ENCODE measurements around the gene CD81. TPM values are rescaled to one million over a fixed set of nuclear protein-coding genes. Genes with fewer than 3 reads are reported as not detected.

Gene CD81
- total RNA-seq, 2 experiments from 2014 or later, result 118 to 145 TPM

- intact Hi-C loops (cut with DNase I, micrococcal nuclease), result no loop called here
- no peak overlapping the region for H3K27ac Mint-ChIP-seq
Measured at GRCh38 chr11:2367266-2368160, 9.6 kb upstream of the CD81 start.

GRCh38 chr11:2368178-2368850 lies 8.8 kb upstream of the CD81 start:
- Mint-ChIP-seq H3K36me3 (ENCODE audit: low read depth) (no peaks in the 10 kb centered on the region), H3K9me3 (ENCODE audit: low read depth) (no peaks in the 10 kb centered on the region), H3K4me1 (no peaks in the 10 kb centered on the region), H3K4me3 (no peak overlapping the region), H3K27me3 (no peaks in the 10 kb centered on the region), H3K27ac (no peak overlapping the region)
- no peak for ATAC-seq
- ChIA-PET CTCF (interaction anchor here (1.6 kb wide), 1 partner anchor 53 kb away, joined by 3 read pairs; no protein-coding TSS in a partner anchor), POLR2A (no interaction called here)
- DNase-seq, result no peak
- intact Hi-C loops (cut with DNase I, micrococcal nuclease), result no loop called here

More at GRCh38 chr11:2367266-2368160, 9.6 kb upstream of the CD81 start:
- Mint-ChIP-seq H3K4me3 (no peak overlapping the region), H3K9me3 (ENCODE audit: low read depth) (no peaks in the 10 kb centered on the region), H3K4me1 (no peaks in the 10 kb centered on the region), H3K36me3 (ENCODE audit: low read depth) (no peaks in the 10 kb centered on the region), H3K27me3 (no peaks in the 10 kb centered on the region)
- POLR2A ChIA-PET, result no interaction called here
- CTCF ChIA-PET, result interaction anchor here (1.4 to 1.6 kb wide), 2 partner anchors 54 to 62 kb away, joined by 3 to 7 read pairs; no protein-coding TSS in a partner anchor
- no peak for ATAC-seq
- DNase-seq, result no peak

GRCh38 chr11:2368851-2369180 lies 8.3 kb upstream of the CD81 start:
- no peak for ATAC-seq
- no peak for DNase-seq
- Mint-ChIP-seq H3K27ac (no peak overlapping the region), H3K4me1 (no peaks in the 10 kb centered on the region), H3K4me3 (no peak overlapping the region), H3K9me3 (ENCODE audit: low read depth) (no peaks in the 10 kb centered on the region), H3K36me3 (ENCODE audit: low read depth) (no peaks in the 10 kb centered on the region), H3K27me3 (no peaks in the 10 kb centered on the region)
- ChIA-PET POLR2A (no interaction called here), CTCF (no interaction called here)
- intact Hi-C loops (cut with DNase I, micrococcal nuclease), result no loop called here

GRCh38 chr11:2369320-2369719 lies 7.8 kb upstream of the CD81 start:
- H3K4me3 Mint-ChIP-seq, result no peak overlapping the region
- ATAC-seq (no peak), DNase-seq (no peak)
- ChIA-PET CTCF (no interaction called here), POLR2A (no interaction called here)
- H3K36me3 Mint-ChIP-seq (ENCODE audit: low read depth), result no peaks in the 10 kb centered on the region
- H3K9me3 Mint-ChIP-seq (ENCODE audit: low read depth), result no peaks in the 10 kb centered on the region
- no peaks in the 10 kb centered on the region for H3K4me1 Mint-ChIP-seq
- intact Hi-C loops (cut with DNase I, micrococcal nuclease), result no loop called here
- H3K27ac Mint-ChIP-seq, result no peak overlapping the region
- H3K27me3 Mint-ChIP-seq, result no peaks in the 10 kb centered on the region

- intact Hi-C loops (cut with DNase I, micrococcal nuclease), result no loop called here
- no peak for ATAC-seq
- POLR2A ChIA-PET, result no interaction called here
- CTCF ChIA-PET, result no interaction called here
- no peak overlapping the region for H3K4me3 Mint-ChIP-seq
- no peak for DNase-seq
- no peak overlapping the region for H3K27ac Mint-ChIP-seq
- no peaks in the 10 kb centered on the region for H3K27me3 Mint-ChIP-seq
- no peaks in the 10 kb centered on the region for H3K9me3 Mint-ChIP-seq (ENCODE audit: low read depth)
- H3K36me3 Mint-ChIP-seq (ENCODE audit: low read depth), result no peaks in the 10 kb centered on the region
- no peaks in the 10 kb centered on the region for H3K4me1 Mint-ChIP-seq
Measured at GRCh38 chr11:2369896-2370295, 7.2 kb upstream of the CD81 start.

DNA sequence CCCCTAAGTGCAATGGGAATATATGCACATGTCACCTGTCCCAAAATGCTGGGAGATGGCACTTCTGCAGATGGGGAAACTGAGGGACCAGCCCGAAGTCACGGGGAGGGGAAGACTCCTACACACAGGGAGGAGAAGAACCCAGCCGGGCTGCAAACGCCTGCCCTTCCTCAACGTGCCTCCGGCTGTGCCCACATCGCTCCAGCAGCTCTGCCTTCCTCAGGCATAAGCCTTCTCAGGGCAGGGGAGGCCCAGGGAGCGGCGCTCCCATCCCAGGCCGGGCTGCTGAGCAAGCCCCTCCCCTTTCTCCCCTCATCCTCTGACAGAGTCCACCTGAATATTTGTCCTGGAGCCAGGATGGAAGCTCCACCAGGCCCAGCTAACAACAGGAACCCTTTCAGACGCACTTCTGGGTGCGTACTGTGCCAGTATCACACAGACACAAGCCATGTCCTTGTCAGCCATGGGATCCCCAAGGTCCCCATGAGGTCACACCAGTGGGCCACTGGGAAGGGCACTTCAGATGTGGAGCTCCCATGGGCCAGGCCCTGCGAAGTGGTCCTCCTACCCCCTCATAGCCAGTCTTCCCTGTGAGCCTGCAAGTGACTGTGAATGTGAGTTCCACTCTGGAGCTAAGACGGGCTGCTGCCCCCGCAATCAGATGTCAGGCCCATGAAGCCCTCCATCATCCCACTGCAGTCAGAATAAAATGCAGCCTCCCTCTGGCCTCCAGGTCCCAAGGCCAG lies 2.5 kb upstream of the CD81 start:
- no peak for ATAC-seq
- no peak overlapping the region for H3K27ac Mint-ChIP-seq

DNA sequence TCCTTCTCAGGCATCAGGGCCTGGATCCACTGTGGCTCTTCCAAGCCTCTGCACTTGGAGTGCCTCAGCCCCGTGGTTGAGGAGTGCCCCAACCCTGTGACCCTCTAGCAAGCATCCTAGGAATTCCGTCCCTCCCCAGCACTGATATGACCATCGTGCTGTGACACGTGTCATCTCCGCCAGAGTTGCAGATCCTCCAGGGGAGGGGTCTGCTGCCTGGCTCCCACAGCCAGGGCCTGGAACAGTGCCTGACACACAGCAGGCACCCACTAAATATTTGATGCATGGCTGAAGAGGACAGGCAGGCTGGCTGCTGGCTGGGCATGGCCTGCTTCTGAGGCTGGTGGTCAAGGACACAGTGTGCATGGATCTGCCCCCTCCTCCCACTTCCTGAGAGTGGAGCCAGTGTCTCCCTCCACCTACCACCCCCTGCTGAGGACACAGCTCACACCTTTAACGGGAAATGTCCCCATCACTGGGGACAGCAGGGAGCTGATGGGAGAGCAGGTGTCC lies 1.7 kb upstream of the CD81 start:
- intact Hi-C loops (cut with DNase I, micrococcal nuclease), result loop anchor here in 1 of 2 experiments (5.0 kb wide), 1 partner anchor 1047 kb away; no protein-coding TSS in a partner anchor
- ATAC-seq (no peak), DNase-seq (no peak)
- Mint-ChIP-seq H3K4me1 (peaks cover 16% of the 10 kb centered on the region), H3K9me3 (ENCODE audit: low read depth) (no peaks in the 10 kb centered on the region), H3K27ac (no peak overlapping the region), H3K27me3 (no peaks in the 10 kb centered on the region), H3K4me3 (no peak overlapping the region), H3K36me3 (ENCODE audit: low read depth) (no peaks in the 10 kb centered on the region)
- POLR2A ChIA-PET, result no interaction called here
- CTCF ChIA-PET, result interaction anchor here (0.7 to 1.3 kb wide), 3 partner anchors 45 to 71 kb away, joined by 3 to 4 read pairs (median 3); no protein-coding TSS in a partner anchor

More for the DNA sequence above, 2.5 kb upstream of the CD81 start:
- Mint-ChIP-seq H3K27me3 (no peaks in the 10 kb centered on the region), H3K4me3 (no peak overlapping the region), H3K36me3 (ENCODE audit: low read depth) (no peaks in the 10 kb centered on the region), H3K4me1 (peaks cover 8% of the 10 kb centered on the region), H3K9me3 (ENCODE audit: low read depth) (no peaks in the 10 kb centered on the region)
- POLR2A ChIA-PET, result no interaction called here
- intact Hi-C loops (cut with DNase I, micrococcal nuclease), result loop anchor here in 1 of 2 experiments (5.0 kb wide), 1 partner anchor 1048 kb away; no protein-coding TSS in a partner anchor
- no peak for DNase-seq
- CTCF ChIA-PET, result no interaction called here

DNA sequence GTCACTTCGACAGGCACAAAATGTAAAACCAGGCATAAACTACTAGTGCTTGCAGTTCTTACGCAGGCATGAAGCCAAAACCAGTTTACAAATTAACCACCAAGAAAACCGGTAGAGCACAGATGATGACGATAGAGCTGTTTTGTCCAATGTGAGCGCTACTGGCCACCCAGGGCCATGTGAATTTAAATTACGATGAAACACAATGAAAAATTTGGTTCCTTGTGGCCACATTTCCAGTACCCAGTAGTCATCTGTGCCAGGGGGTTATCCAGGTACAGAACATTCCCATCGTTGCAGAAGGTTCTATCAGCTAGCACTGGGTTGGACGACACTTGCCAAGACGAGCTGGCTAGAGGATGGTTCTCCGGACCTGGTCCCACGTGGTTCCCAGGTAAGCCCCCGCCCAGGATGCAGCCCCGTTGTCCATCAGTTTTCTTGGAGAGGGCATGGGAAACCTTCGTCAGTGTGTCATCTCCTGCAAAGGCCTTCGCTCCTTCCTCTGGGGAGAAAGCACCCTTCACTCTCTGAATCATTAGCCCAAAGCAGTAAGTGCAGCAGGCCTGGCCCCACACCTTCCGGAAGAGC lies 1.1 kb upstream of the CD81 start:
- Mint-ChIP-seq H3K36me3 (ENCODE audit: low read depth) (no peaks in the 10 kb centered on the region), H3K27me3 (no peaks in the 10 kb centered on the region), H3K4me3 (peak overlapping the region; percentile 54), H3K4me1 (peaks cover 22% of the 10 kb centered on the region), H3K27ac (no peak overlapping the region), H3K9me3 (ENCODE audit: low read depth) (no peaks in the 10 kb centered on the region)
- ChIA-PET POLR2A (interaction anchor here (0.9 to 1.0 kb wide), 2 partner anchors 24 to 74 kb away, joined by 3 to 5 read pairs; partner anchors contain the start of genes C11orf21, TSPAN32 and TSSC4), CTCF (interaction anchor here (0.7 to 2.4 kb wide), 6 partner anchors 44 to 182 kb away, joined by 3 to 6 read pairs (median 4); no protein-coding TSS in a partner anchor)
- ATAC-seq (no peak), DNase-seq (peak; percentile 1)
- intact Hi-C loops (cut with DNase I, micrococcal nuclease), result loop anchor here in 1 of 2 experiments (1.0 to 5.0 kb wide), 2 partner anchors 74 to 1046 kb away; partner anchors contain the start of gene TSPAN32

DNA sequence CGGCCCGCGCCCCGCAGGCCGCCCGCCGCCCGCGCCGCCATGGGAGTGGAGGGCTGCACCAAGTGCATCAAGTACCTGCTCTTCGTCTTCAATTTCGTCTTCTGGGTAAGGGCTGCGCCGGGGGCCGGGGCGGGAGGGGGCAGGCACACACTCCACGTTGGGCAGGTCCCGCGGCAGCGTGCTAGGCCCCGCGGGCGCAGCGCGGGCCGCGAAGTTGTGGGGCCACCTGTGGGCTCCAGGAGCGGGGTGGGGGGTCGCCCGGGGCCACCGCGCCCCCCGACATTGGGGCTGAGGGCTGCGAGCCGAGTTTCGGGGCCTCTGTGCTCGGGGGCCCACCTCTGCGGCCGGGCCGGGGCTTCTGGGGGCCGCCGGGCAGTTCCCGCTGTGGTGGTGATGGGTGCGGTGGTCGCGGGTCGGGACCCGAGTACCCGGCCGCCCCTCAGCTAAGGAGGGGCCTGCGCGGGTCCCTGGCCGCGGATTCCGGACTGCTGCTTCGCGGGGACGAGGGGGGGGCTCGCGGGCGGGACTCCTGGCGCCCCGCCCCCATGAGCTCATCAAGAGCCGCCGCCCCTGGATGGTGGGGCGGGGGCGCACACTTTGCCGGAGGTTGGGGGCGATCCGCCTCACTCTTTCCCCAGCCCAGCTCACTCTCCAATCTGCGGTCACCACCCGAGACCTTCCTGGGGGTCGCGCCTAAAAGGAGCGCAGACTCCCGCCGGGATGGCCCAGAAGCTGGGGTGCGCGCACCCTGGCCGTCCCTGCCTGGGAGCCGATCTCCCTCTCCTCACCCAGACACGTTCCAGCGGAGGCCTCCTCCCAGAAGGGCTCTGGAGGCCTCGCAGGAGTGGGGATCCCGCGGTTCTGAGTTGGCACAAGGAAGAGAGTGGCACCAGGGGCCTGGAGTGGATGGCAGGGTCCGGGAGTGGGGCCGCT lies 667 bp downstream of the CD81 start:
- Mint-ChIP-seq H3K9me3 (ENCODE audit: low read depth) (no peaks in the 10 kb centered on the region), H3K36me3 (ENCODE audit: low read depth) (peaks cover 1% of the 10 kb centered on the region), H3K4me1 (peaks cover 28% of the 10 kb centered on the region), H3K4me3 (peak overlapping the region; percentile 86), H3K27me3 (no peaks in the 10 kb centered on the region), H3K27ac (peak overlapping the region; percentile 75)
- CTCF ChIA-PET, result interaction anchor here (0.6 to 2.4 kb wide), 4 partner anchors 23 to 611 kb away, joined by 3 to 6 read pairs (median 4); partner anchors contain the start of gene TSSC4
- ATAC-seq (peak; percentile 57), DNase-seq (peak; percentile 80)
- POLR2A ChIA-PET, result interaction anchor here (0.5 to 2.6 kb wide), 7 partner anchors 9 to 301 kb away, joined by 3 to 16 read pairs (median 5); partner anchors contain the start of genes KCNQ1 and TSSC4
- intact Hi-C loops (cut with DNase I, micrococcal nuclease), result loop anchor here (1.0 to 5.0 kb wide), 5 partner anchors 23 to 1045 kb away; partner anchors contain the start of genes TSSC4 (in 2 of the 2), CDKN1C (in 1 of the 2) and TRPM5 (in 1 of the 2)

Data from activated CD4-positive, alpha-beta T cell treated with anti-CD3 and anti-CD28 coated beads for 36 hours (primary cell).